K562 (cell line): ENCODE results near the gene ASIC1. TPM values are rescaled to one million over a fixed set of nuclear protein-coding genes. Genes with fewer than 3 reads are reported as not detected.

Experiments
- ATAC-seq: fragments of 200-7000 bp; cut with Tn5 transposase; 3 replicates; pipeline ENCODE4 v1.9.1; 2020; ENCODE audit warnings: moderate library complexity
- BruUV-seq: library from RNA; stranded (reverse); fragments of 400-500 nt; replicated peaks from 2 replicates; lab custom pipeline; 2021; lab: Mats Ljungman, UMichigan
- CTCF ChIA-PET: fragments of 300-600 bp; formaldehyde crosslinking; extraction: SDS; loops from one replicate; lab custom pipeline; 2021; ENCODE audit warnings: low intra/inter-chr PET ratio; lab: Yijun Ruan, JAX
- POLR2A ChIA-PET: fragments of 300-600, 350-650 bp; sonication (Branson Sonifier 250); formaldehyde crosslinking; extraction: SDS; loops from one replicate; lab custom pipeline; 2021; ENCODE audit warnings: antibody characterized with exemption, inconsistent platforms; lab: Yijun Ruan, JAX
- DNase-seq, 4 experiments: peaks; one replicate each; pipeline versions ENCODE4 v3.0.0 to v3.0.0-alpha.2; 2011 to 2018; ENCODE audit warnings: low spot score in 3 of 4, mixed read lengths in 3 of 4; ENCODE audit errors: extremely low read depth in 1 of 4
- FAIRE-seq: peaks from 2 replicates; lab custom pipeline; 2011; peaks lifted over from hg19 to GRCh38; lab: Jason Lieb, UNC
- H2AFZ ChIP-seq: 2 replicates; pipeline ENCODE4 v1.6.0; 2011; ENCODE audit warnings: low read depth, low read length, control low read depth, inconsistent platforms
- H3K27ac ChIP-seq: fragments of 200-600 bp; 3 replicates; pipeline ENCODE4 v1.8.0; 2011; ENCODE audit warnings: low read depth, mild to moderate bottlenecking, control low read depth, inconsistent platforms, low read length, moderate library complexity, mixed read lengths; ENCODE audit errors: extremely low read depth
- H3K27me3 ChIP-seq, 2 experiments: fragments of 300-600 bp in 1 of 2; 2 replicates in 1 of 2; 3 replicates in 1 of 2; pipeline versions ENCODE4 v1.6.0 to v1.8.0; 2011; ENCODE audit warnings: inconsistent platforms in 2 of 2, low read length in 2 of 2, mild to moderate bottlenecking in 1 of 2, mixed read lengths in 1 of 2, moderate library complexity in 1 of 2; ENCODE audit not compliant: control insufficient read depth in 2 of 2, insufficient read depth in 2 of 2
- H3K36me3 ChIP-seq: fragments of 300-600 bp; 3 replicates; pipeline ENCODE4 v1.8.0; 2011; ENCODE audit warnings: mild to moderate bottlenecking, low read length, inconsistent platforms; ENCODE audit not compliant: control insufficient read depth, insufficient read depth
- H3K4me1 ChIP-seq, 2 experiments: fragments of 200-600 bp in 1 of 2; replicated peaks in 1 of 2; 2 replicates in 1 of 2; 3 replicates in 1 of 2; pipeline versions ENCODE4 v1.5.1 to v1.8.0; 2011; ENCODE audit warnings: inconsistent platforms in 2 of 2, low read length in 2 of 2, mild to moderate bottlenecking in 1 of 2, mixed read lengths in 1 of 2, moderate library complexity in 1 of 2; ENCODE audit not compliant: control insufficient read depth in 2 of 2, insufficient read depth in 2 of 2
- H3K4me2 ChIP-seq: 2 replicates; pipeline ENCODE4 v1.6.1; 2011; ENCODE audit warnings: low read length, control low read depth, inconsistent platforms, mixed read lengths; ENCODE audit not compliant: insufficient read depth
- H3K4me3 ChIP-seq: fragments of 200-600 bp; sonication (generic), shearing (Covaris generic); 2 replicates; pipeline ENCODE4 v1.5.1; 2016; ENCODE audit warnings: control low read depth, inconsistent platforms
- H3K79me2 ChIP-seq: fragments of 200-600 bp; 3 replicates; pipeline ENCODE4 v1.8.0; 2011; ENCODE audit warnings: low read length, inconsistent platforms; ENCODE audit not compliant: control insufficient read depth, insufficient read depth
- H3K9ac ChIP-seq, 2 experiments: 2 replicates each; pipeline versions ENCODE4 v1.6.0 to v1.6.1; 2011; ENCODE audit warnings: low read depth in 2 of 2, low read length in 2 of 2, control low read depth in 1 of 2, inconsistent platforms in 1 of 2, mild to moderate bottlenecking in 1 of 2, mixed read lengths in 1 of 2; ENCODE audit not compliant: insufficient read depth in 1 of 2
- H3K9me1 ChIP-seq: one replicate; pipeline ENCODE4 v1.6.0; 2011; ENCODE audit warnings: inconsistent platforms, mild to moderate bottlenecking, low read length, moderate library complexity; ENCODE audit not compliant: control insufficient read depth, insufficient read depth
- H3K9me3 ChIP-seq: replicated peaks from 2 replicates; pipeline ENCODE4 v1.5.1; 2011; ENCODE audit warnings: low read depth, low read length, inconsistent platforms; ENCODE audit not compliant: control insufficient read depth, insufficient read depth
- H4K20me1 ChIP-seq: replicated peaks from 2 replicates; pipeline ENCODE4 v1.6.1; 2011; ENCODE audit warnings: low read length, inconsistent platforms, mixed read lengths; ENCODE audit not compliant: control insufficient read depth, insufficient read depth
- DACH1 ChIP-seq: fragments of 450-650 bp; IDR thresholded peaks from 2 replicates; pipeline ENCODE4 v1.6.1; 2018; ENCODE audit not compliant: partially characterized antibody
- E2F6 ChIP-seq, 2 experiments: IDR thresholded peaks; 2 replicates each; pipeline ENCODE4 v1.6.1; 2011; ENCODE audit warnings: borderline replicate concordance in 1 of 2, control low read depth in 1 of 2, low read depth in 1 of 2, low read length in 1 of 2, mild to moderate bottlenecking in 1 of 2, mixed read lengths in 1 of 2, moderate library complexity in 1 of 2; ENCODE audit not compliant: insufficient read depth in 1 of 2, insufficient read length in 1 of 2, poor library complexity in 1 of 2, severe bottlenecking in 1 of 2; ENCODE audit errors: extremely low read depth in 1 of 2
- FOXP4 ChIP-seq: sonication (generic); formaldehyde crosslinking; IDR thresholded peaks from 2 replicates; pipeline ENCODE4 v1.8.0; 2022; ENCODE audit warnings: mild to moderate bottlenecking, missing genetic modification reagents, borderline replicate concordance
- MGA ChIP-seq: fragments of 450-650 bp; IDR thresholded peaks from 2 replicates; pipeline ENCODE4 v1.6.1; 2016; ENCODE audit warnings: mild to moderate bottlenecking, moderate library complexity
- SNAPC5 ChIP-seq: fragments of 250-450 bp; sonication (Bioruptor Pico); IDR thresholded peaks from 2 replicates; pipeline ENCODE4 v1.8.0; 2021; ENCODE audit warnings: moderate library complexity, mild to moderate bottlenecking, inconsistent platforms
- U2AF2 ChIP-seq: fragments of 200-400 bp; formaldehyde crosslinking; optimal IDR thresholded peaks from 2 replicates; pipeline ENCODE3; 2017; ENCODE audit warnings: low read depth, mild to moderate bottlenecking, low read length
- WGBS: fragments of 100-300 bp; shearing (Covaris generic); methylation state at CpG from one replicate; pipeline ENCODE4 v1.1.6; 2016; ENCODE audit warnings: low coverage, mixed read lengths; ENCODE audit not compliant: insufficient coverage; ENCODE audit errors: missing lambda C conversion rate; 5-methylcytosine and 5-hydroxymethylcytosine counted together
- in situ Hi-C: fragments of 300-500 bp; cut with MboI; formaldehyde crosslinking; loops from 4 replicates; pipeline ENCODE4 v1.15.0; 2018; ENCODE audit warnings: inconsistent platforms, mixed read lengths
- intact Hi-C: fragments of 100-400 bp; cut with micrococcal nuclease; formaldehyde crosslinking; loops from 2 replicates; pipeline ENCODE4 v1.14.2; 2022
- polyA plus RNA-seq, 8 experiments: library from polyadenylated mRNA; depleted of rRNA in 4 of 8; stranded (reverse) in 5 of 8; unstranded in 3 of 8; fragments of >200 nt; fragmentation: Nextera tagmentation in 2 of 8; fragmentation: Illumina TruSeq in 1 of 8; extraction: Ambion mirVana in 2 of 8; extraction: Trizol in 1 of 8; gene quantifications; 2 replicates each; pipeline versions ENCODE4 v1.2.1 to v1.2.3, GENCODE V29; 2011 to 2014; ENCODE audit warnings: inconsistent platforms in 1 of 8, missing spikeins in 1 of 8
- total RNA-seq, 7 experiments: library from RNA; depleted of rRNA in 6 of 7; stranded (reverse); fragments of >200 nt in 6 of 7; fragmentation: Illumina TruSeq in 2 of 7; extraction: Trizol in 2 of 7; gene quantifications; 2 replicates each; pipeline versions ENCODE4 v1.2.1 to v1.2.3, GENCODE V29; 2011 to 2021; ENCODE audit warnings: low replicate concordance in 1 of 7

Gene ASIC1
- total and polyA plus RNA-seq, 9 of the 15 experiments (the other 6 are each of a cell fraction or from before 2014, with no cell fraction given), result 0.01 to 1.7 (median 0.45) TPM

GRCh38 chr12:50097952-50098351, 40.6 kb downstream of the ASIC1 start:
- no peaks in the 10 kb centered on the region for H4K20me1 ChIP-seq
- no peak overlapping the region for H3K4me3 ChIP-seq
- peaks cover 73% of the 10 kb centered on the region for H3K36me3 ChIP-seq
- ChIA-PET CTCF (no interaction called here), POLR2A (interaction anchor here (0.6 to 3.5 kb wide), 3 partner anchors 13 to 142 kb away, joined by 3 to 16 read pairs (median 4); partner anchors contain the start of genes COX14 and SMARCD1)
- in situ Hi-C loops (no loop called here), intact Hi-C loops (no loop called here)
- no peaks in the 10 kb centered on the region for H3K79me2 ChIP-seq
- no peaks in the 10 kb centered on the region; a peak in 1 of 5 replicates for H3K4me1 ChIP-seq
- no peaks in the 10 kb centered on the region for H3K27me3 ChIP-seq
- H3K9me3 ChIP-seq, result no peaks in the 10 kb centered on the region
- no peaks in the 10 kb centered on the region for H3K9me1 ChIP-seq
- 92% methylated on average over 6 of the region's 6 CpGs for WGBS
- H3K9ac ChIP-seq, result no peak overlapping the region
- FAIRE-seq (no peak), ATAC-seq (no peak), DNase-seq (no peak)
- H3K4me2 ChIP-seq, result no peak overlapping the region
- H3K27ac ChIP-seq, result no peak overlapping the region
- BruUV-seq, result no TSS peak
- no peak overlapping the region for H2AFZ ChIP-seq
- no peak for TF ChIP-seq DACH1
- no peak for TF ChIP-seq MGA
- no peak for TF ChIP-seq FOXP4 (CRISPR knock-in tag)
- TF ChIP-seq U2AF2, result no peak
- TF ChIP-seq SNAPC5 (CRISPR knock-in tag), result no peak
- no peak for TF ChIP-seq E2F6 (IDR thresholded peaks at IDR 0.05; ENCODE audit: borderline replicate concordance in 1 of 2, extremely low read depth in 1 of 2, insufficient read depth in 1 of 2, insufficient read length in 1 of 2, low read depth in 1 of 2, low read length in 1 of 2, poor library complexity in 1 of 2, severe bottlenecking in 1 of 2)
